ENCODE results near the gene MAP7D1.
A peak's percentile ranks its signal among the peaks of the same experiment; 100 is the strongest.

MAP7D1 gene

DNA sequence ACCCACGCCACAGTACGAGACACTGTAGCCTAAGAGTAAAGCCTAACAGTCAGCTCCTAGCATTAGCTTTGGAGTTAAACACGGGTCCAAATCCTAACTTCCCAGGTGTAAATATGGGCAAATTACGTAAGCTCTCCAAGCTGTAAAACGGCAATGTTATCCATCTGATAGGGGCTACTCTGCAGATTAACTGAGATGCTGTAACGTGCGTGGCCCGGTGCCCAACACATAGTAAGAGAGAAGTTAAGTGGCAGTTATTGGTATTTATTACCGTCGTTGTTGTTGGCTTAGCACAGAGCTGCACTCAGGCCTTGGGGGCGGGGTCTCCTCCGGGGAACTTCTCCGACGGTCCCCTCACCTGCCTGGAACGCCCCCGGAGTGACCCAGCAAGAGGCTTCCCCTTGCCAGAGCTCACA is 7.1 kb upstream of the MAP7D1 start:
- TF ChIP-seq, protein P1, sequence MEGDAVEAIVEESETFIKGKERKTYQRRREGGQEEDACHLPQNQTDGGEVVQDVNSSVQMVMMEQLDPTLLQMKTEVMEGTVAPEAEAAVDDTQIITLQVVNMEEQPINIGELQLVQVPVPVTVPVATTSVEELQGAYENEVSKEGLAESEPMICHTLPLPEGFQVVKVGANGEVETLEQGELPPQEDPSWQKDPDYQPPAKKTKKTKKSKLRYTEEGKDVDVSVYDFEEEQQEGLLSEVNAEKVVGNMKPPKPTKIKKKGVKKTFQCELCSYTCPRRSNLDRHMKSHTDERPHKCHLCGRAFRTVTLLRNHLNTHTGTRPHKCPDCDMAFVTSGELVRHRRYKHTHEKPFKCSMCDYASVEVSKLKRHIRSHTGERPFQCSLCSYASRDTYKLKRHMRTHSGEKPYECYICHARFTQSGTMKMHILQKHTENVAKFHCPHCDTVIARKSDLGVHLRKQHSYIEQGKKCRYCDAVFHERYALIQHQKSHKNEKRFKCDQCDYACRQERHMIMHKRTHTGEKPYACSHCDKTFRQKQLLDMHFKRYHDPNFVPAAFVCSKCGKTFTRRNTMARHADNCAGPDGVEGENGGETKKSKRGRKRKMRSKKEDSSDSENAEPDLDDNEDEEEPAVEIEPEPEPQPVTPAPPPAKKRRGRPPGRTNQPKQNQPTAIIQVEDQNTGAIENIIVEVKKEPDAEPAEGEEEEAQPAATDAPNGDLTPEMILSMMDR (IDR thresholded peaks at IDR 0.05; ENCODE audit: low read depth, low read length): no peak

GRCh38 chr1:36149237-36149972 is 6.6 kb upstream of the MAP7D1 start, which contains the start of gene TRAPPC3:
TSS of gene TRAPPC3 (minus strand) at chr1:36149486. CDS start at chr1:36149378, 108 bp downstream.
- TF ChIP-seq, protein P1 (IDR thresholded peaks at IDR 0.05; ENCODE audit: low read depth, low read length): peak; percentile 98
- peak; percentile 99 for DNase-seq (ENCODE audit: extremely low read depth, low read depth)

More for the DNA sequence above, 7.1 kb upstream of the MAP7D1 start:
- no peak for DNase-seq (ENCODE audit: extremely low read depth, low read depth)

- DNase-seq (ENCODE audit: extremely low read depth, low read depth): no peak
- TF ChIP-seq, protein P1 (IDR thresholded peaks at IDR 0.05; ENCODE audit: low read depth, low read length): no peak
These were observed 6.0 kb upstream of the MAP7D1 start for GRCh38 chr1:36149973-36150295.

- peak; percentile 82 for DNase-seq (ENCODE audit: extremely low read depth, low read depth)
These were observed 5.4 kb upstream of the MAP7D1 start for GRCh38 chr1:36150296-36151133.

DNA sequence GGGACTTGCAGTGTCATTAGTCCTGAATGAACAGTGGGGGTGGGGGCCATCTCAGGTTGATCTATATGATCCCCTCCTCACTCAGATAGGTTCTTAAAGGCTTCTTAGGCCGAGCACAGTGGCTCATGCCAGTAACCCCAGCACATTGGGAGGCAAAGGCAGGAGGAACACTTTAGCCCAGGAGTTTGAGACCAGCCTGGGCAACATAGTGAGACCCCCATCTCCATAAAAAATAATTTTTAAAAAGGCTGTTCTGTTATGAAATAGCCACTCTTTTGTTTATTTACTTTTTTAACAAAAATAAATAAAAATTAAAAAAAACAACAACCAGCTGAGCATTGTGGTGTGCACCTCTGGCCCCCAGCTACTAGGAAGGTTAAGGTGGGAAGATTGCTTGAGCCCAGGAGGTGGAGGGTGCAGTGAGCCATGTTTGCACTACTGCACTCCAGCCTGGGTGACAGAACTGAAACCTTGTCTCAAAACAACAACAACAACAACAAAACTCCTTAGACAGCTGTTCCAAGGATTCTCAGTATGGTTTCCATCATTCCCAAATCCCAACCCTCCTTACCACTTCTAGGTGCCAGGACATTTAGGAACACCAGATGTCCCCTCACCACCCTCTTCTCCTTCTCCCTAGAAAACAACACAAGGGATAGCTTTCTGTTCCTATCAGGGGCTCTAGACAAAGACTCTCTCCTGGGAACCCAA is 4.7 kb upstream of the MAP7D1 start:
- TF ChIP-seq, protein P1 (IDR thresholded peaks at IDR 0.05; ENCODE audit: low read depth, low read length): no peak; the same call in 1 of the 2 replicates
- DNase-seq (ENCODE audit: extremely low read depth, low read depth): no peak

More at GRCh38 chr1:36150296-36151133, 5.4 kb upstream of the MAP7D1 start:
- TF ChIP-seq, protein P1 (IDR thresholded peaks at IDR 0.05; ENCODE audit: low read depth, low read length): no peak

DNA sequence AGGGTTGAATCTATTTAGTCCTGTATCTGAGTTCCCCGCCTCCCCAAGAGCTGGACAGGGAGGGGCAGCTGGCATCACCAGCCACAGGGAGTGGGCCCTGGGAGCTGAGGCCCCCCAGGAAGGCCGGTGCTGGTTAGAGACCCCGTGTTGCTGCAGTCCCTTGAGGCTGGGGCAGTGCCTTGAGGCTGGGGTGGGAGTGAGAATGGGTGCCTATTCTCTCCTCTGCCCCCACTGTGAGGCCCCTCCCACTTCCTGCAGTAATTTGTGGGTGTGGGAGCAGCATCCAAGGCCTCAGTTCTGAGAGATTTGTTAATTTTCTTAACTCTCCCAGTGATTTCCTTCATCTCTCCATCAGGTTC is 4.1 kb upstream of the MAP7D1 start:
- TF ChIP-seq, protein P1 (IDR thresholded peaks at IDR 0.05; ENCODE audit: low read depth, low read length): no peak
- DNase-seq (ENCODE audit: extremely low read depth, low read depth): no peak
